ENCODE measurements around the gene GOSR1. TPM values are rescaled to one million over a fixed set of nuclear protein-coding genes. Genes with fewer than 3 reads are reported as not detected.
"Not testable (repeated sequence)": the region's sequence is repeated elsewhere in the genome, so short reads cannot be mapped to it uniquely, and the experiment has no call there.

GOSR1 gene
- polyA plus RNA-seq, 1 of the 3 experiments (the other 2 are of a cell fraction): 13.7 TPM

- H3K27ac ChIP-seq (ENCODE audit: low read depth in 2 of 2, low read length in 1 of 2); DNase-seq; H3K9me3 ChIP-seq; POLR2A ChIA-PET; H3K4me1 ChIP-seq (ENCODE audit: control insufficient read depth in 1 of 2, insufficient read depth in 2 of 2, low read depth in 1 of 2, low read length in 1 of 2); H3F3A ChIP-seq (replicated peaks; ENCODE audit: insufficient read depth); H4K20me1 ChIP-seq (ENCODE audit: insufficient read depth); H3K9me2 ChIP-seq; H3K4me3 ChIP-seq (ENCODE audit: low read depth in 2 of 2, low read length in 1 of 2); H3K27me3 ChIP-seq (ENCODE audit: insufficient read depth); H3K4me2 ChIP-seq; H2AFZ ChIP-seq (ENCODE audit: low read depth); H3K79me2 ChIP-seq (ENCODE audit: insufficient read depth); H3K9ac ChIP-seq; H3K36me3 ChIP-seq (replicated peaks in 1 of 2; ENCODE audit: control insufficient read depth in 1 of 2, insufficient read depth in 2 of 2, low read length in 1 of 2): not testable (repeated sequence)
- CTCF ChIA-PET: interaction anchor here (1.0 kb wide), 1 partner anchor 88 kb away, joined by 3 read pairs; no protein-coding TSS in a partner anchor
- WGBS (ENCODE audit: low lambda C conversion rate): 79% methylated on average over 3 of the region's 4 CpGs
Observed at GRCh38 chr17:30566104-30566503, 88.9 kb downstream of the GOSR1 start.

- H3K27me3 ChIP-seq (ENCODE audit: insufficient read depth); POLR2A ChIA-PET; H3K4me3 ChIP-seq (ENCODE audit: low read depth in 2 of 2, low read length in 1 of 2); H4K20me1 ChIP-seq (ENCODE audit: insufficient read depth); H3K4me2 ChIP-seq; DNase-seq; H3K9ac ChIP-seq; H3F3A ChIP-seq (replicated peaks; ENCODE audit: insufficient read depth); CTCF ChIA-PET; H3K79me2 ChIP-seq (ENCODE audit: insufficient read depth); H2AFZ ChIP-seq (ENCODE audit: low read depth); H3K9me3 ChIP-seq; H3K4me1 ChIP-seq (ENCODE audit: control insufficient read depth in 1 of 2, insufficient read depth in 2 of 2, low read depth in 1 of 2, low read length in 1 of 2); H3K27ac ChIP-seq (ENCODE audit: low read depth in 2 of 2, low read length in 1 of 2); H3K9me2 ChIP-seq; H3K36me3 ChIP-seq (replicated peaks in 1 of 2; ENCODE audit: control insufficient read depth in 1 of 2, insufficient read depth in 2 of 2, low read length in 1 of 2): not testable (repeated sequence)
- 45% methylated on average over 9 of the region's 10 CpGs for WGBS (ENCODE audit: low lambda C conversion rate)
Observed at GRCh38 chr17:30566516-30567225, 89.5 kb downstream of the GOSR1 start.

- DNase-seq: no peak
- Histone ChIP-seq H3F3A (replicated peaks; ENCODE audit: insufficient read depth) (no peaks in the 10 kb centered on the region), H2AFZ (ENCODE audit: low read depth) (no peak overlapping the region), H3K9me3 (no peaks in the 10 kb centered on the region), H3K4me1 (ENCODE audit: control insufficient read depth in 1 of 2, insufficient read depth in 2 of 2, low read depth in 1 of 2, low read length in 1 of 2) (peaks cover 0 to 4% of the 10 kb centered on the region in 2 experiments; a peak in 1 of 4 replicates), H3K36me3 (replicated peaks in 1 of 2; ENCODE audit: control insufficient read depth in 1 of 2, insufficient read depth in 2 of 2, low read length in 1 of 2) (no peaks in the 10 kb centered on the region), H3K4me3 (ENCODE audit: low read depth in 2 of 2, low read length in 1 of 2) (no peak overlapping the region), H3K79me2 (ENCODE audit: insufficient read depth) (no peaks in the 10 kb centered on the region), H3K27me3 (ENCODE audit: insufficient read depth) (no peaks in the 10 kb centered on the region), H3K9ac (no peak overlapping the region), H3K4me2 (no peak overlapping the region), H3K9me2 (no peaks in the 10 kb centered on the region), H3K27ac (ENCODE audit: low read depth in 2 of 2, low read length in 1 of 2) (no peak overlapping the region), H4K20me1 (ENCODE audit: insufficient read depth) (no peaks in the 10 kb centered on the region)
- ChIA-PET POLR2A (no interaction called here), CTCF (interaction anchor here (0.8 kb wide), 1 partner anchor 131 kb away, joined by 3 read pairs; no protein-coding TSS in a partner anchor)
- WGBS (ENCODE audit: low lambda C conversion rate): 80% methylated on average over 16 of the region's 17 CpGs
- TF ChIP-seq GATA2 (CRISPR knock-in tag; IDR thresholded peaks at IDR 0.05): peak; percentile 15; the same call in 1 of the 2 replicates
- no peak for TF ChIP-seq RFX5 (IDR thresholded peaks at IDR 0.05; ENCODE audit: low read length)
- TF ChIP-seq REST (IDR thresholded peaks at IDR 0.05; ENCODE audit: low read depth, low read length): no peak
- TF ChIP-seq MXI1 (IDR thresholded peaks at IDR 0.05; ENCODE audit: low read depth, low read length): no peak
- no peak for TF ChIP-seq USF2 (IDR thresholded peaks at IDR 0.05; ENCODE audit: borderline replicate concordance, low read depth, low read length)
Observed at GRCh38 chr17:30567231-30568116, 90.3 kb downstream of the GOSR1 start.
